H1 (cell line): ENCODE data around the gene HDAC7. TPM values are rescaled to one million over a fixed set of nuclear protein-coding genes. Genes with fewer than 3 reads are reported as not detected.

Source experiments
- CBX5 ChIP-seq: fragments of 300-800, 300-1000 bp; sonication (generic); IDR thresholded peaks from 2 replicates; pipeline ENCODE4 v1.7.1; 2016; ENCODE audit warnings: antibody characterized with exemption, low read length, low read depth
- CREB1 ChIP-seq: IDR thresholded peaks from 2 replicates; pipeline ENCODE4 v1.6.1; 2012; ENCODE audit warnings: inconsistent platforms
- RBBP5 ChIP-seq: IDR thresholded peaks from 2 replicates; pipeline ENCODE4 v1.7.1; 2012; ENCODE audit warnings: low read depth, mild to moderate bottlenecking, inconsistent platforms, low read length, moderate library complexity, borderline replicate concordance
- RXRA ChIP-seq: IDR thresholded peaks from 2 replicates; pipeline ENCODE4 v1.6.1; 2011; ENCODE audit warnings: low read depth, mild to moderate bottlenecking, low read length, moderate library complexity; ENCODE audit not compliant: insufficient read depth
- polyA plus RNA-seq, 7 experiments: library from polyadenylated mRNA; depleted of rRNA in 3 of 7; stranded (reverse) in 5 of 7; unstranded in 2 of 7; fragments of >200 nt in 5 of 7; fragments of 200-250 nt in 2 of 7; gene quantifications; 1 replicate in 5 of 7; 2 replicates in 1 of 7; 4 replicates in 1 of 7; pipeline versions ENCODE4 v1.2.1 to v1.2.3, GENCODE V29; 2011 to 2013; ENCODE audit warnings: missing spikeins in 2 of 7, mixed read lengths in 2 of 7
- total RNA-seq: library from RNA; stranded (reverse); fragmentation: NEBNext Ultra II Directional; extraction: Animal tissue kit (Norgen Biotek cat#: 25700); gene quantifications from 2 replicates; pipeline ENCODE4 v1.2.1, GENCODE V29; 2021

Gene HDAC7
- total and polyA plus RNA-seq, 2 of the 8 experiments (the other 6 are each of a cell fraction or from before 2014, with no cell fraction given) = 25.5 to 84.9 TPM

DNA sequence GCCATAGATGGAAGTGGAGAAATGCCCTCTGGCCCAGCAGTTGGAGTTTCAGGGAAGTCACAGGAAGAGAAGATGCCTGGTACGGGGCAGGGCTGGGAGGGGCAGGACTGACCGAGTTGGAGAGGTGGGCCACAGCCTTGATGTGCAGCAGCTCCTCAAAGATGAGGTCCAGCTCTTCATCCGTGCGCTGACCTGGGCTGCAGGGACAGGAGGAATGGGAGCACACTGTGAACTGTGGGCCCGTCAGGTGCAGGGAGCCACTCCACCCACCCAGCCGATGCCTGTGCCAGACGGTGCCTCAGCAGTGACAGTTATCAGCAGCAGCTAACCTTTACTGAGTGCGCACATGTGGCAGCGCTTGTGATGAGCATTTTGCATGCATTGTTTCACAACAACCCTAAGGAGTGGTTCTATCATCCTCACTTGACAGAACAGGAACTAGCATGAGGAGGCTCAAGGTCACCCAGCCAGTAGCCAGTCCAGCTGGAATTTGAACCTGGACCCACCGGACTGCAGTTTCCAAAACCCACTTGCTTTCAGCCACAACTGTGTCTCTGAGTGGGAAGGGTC is 69.4 kb downstream of the HDAC7 start (continued):
- no peak for TF ChIP-seq RBBP5
- no peak for TF ChIP-seq CBX5
- TF ChIP-seq CREB1 = no peak
- TF ChIP-seq RXRA = no peak
